ENCODE measurements around the gene RSU1.

- TF ChIP-seq CTCF (IDR thresholded peaks at IDR 0.05) (no peak), POLR2A (IDR thresholded peaks at IDR 0.05) (no peak), EP300 (IDR thresholded peaks at IDR 0.05) (no peak), POLR2AphosphoS5 (IDR thresholded peaks at IDR 0.05) (no peak)
Observed at GRCh38 chr10:16819436-16819835, 2.2 kb upstream of the RSU1 start.
